Measurements from ENCODE around the gene QSOX2.

QSOX2 gene

DNA sequence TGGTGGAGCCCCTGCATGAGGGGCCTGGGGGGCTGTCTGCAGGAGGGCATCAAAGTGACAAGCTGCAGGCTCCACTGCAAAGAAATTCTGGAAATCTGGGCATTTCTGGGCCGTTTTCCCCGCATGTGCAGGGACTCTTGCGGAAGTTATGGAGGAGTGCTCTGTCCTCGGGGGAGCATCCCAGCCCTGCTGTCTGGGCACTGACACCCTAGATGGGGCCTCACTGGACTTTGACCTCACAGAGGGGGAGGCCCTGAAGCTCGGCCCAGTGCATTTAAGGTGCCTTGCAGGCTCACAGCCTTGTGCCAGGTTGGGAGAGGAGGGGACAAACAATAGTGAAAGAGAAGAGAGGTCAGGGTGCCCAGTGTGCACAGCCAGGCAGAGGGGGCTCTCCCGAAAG lies 76.1 kb downstream of the QSOX2 start:
- DNase-seq = no peak

DNA sequence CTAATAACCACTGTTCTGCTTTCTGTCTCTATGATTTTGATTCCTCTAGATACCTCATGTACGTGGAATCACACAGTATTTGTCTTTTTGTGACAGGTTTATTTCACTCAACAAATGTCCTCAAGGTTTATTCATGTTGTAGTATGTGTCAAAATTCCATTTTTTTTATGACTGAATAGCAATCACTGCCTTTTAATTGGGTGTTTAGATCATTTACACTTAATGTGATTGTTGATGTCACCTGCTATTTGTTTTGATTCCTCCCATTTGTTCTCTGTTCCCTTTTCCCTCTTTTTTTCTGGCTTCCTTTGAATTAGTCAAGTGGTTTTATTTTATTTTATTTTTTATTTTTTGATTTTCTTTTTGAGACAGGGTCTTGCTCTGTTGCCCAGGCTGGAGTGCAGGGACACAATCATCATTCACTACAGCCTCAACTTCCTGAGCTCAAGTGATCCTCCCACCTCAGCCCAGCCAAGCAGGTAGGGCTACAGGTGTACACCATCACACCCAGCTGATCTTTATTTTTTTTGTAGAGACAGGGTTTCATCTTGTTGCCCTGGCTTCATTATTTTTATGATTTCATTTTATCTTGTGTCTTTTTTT lies 82.3 kb downstream of the QSOX2 start:
- no peak for DNase-seq

DNA sequence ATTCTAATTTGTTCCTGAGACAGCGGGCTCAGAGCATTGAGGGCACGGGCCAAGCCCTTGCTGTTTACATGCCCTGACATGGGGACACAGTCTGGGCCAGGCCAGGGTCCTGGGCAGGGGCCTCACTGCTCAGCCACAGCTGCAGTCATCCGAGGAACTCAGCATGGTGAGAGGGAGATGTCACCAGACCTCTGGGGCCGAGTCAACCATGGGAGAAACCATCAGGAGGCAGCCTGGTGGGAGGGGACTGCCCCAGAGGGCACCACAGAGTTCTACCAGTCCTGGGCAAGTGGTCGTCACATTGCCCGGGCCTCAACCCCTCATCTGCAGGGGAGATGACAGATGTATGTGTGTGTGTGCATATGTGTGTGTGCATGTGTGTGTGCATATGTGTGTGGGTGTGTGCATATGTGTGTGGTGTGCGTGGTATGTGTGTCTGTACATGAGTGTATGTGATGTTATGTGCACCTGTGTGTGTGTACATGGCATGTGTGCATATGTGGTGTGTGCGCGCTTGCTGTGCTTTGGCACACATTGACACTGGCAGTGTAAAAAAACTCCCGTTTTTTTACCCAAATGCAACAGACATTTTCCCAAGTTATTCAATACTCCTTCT lies 84.5 kb downstream of the QSOX2 start:
- DNase-seq = no peak

DNA sequence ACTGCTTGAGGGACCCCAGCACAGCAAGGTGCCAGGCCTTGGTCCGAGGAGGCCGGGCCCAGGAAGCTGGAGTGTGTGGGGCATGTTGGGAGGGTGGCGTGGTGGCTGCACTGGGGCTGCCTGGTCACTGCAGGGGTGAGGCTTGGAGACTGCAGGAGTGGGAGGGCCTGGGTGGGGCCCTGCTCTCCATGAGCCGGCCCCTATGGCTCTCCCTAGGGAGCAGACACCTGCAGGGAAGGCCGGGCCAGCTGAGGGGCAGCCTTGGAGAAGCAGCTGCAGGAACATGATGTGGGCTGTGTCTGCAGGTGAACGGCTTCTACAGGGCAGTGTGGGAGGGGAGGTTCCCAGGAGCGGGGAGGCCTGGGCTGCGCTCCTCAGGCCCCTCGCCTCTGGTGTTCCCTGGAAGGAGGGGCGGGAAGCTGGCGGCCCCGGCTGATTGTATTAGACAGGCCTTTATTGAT lies 85.2 kb downstream of the QSOX2 start:
- DNase-seq = no peak

DNA sequence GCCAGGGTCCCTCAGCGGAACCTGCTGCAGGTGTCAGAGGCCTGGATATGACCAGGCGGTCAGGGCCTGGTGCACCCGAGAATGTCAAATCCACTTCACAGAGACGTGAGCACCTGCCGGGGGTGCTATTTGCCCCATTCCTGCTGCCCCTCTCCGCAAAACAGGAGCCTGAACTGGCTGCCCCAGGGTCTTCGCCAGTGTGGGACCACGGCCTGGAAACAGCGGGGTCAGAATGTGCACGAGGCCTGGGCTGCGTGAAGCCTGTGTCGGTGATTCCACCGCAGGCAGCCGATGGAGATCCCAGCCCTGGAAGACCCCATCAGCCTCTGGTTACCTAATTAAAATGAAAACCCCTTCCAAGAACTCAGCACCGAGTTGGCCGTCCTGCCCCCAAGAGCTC lies 85.8 kb downstream of the QSOX2 start:
- DNase-seq = no peak

DNA sequence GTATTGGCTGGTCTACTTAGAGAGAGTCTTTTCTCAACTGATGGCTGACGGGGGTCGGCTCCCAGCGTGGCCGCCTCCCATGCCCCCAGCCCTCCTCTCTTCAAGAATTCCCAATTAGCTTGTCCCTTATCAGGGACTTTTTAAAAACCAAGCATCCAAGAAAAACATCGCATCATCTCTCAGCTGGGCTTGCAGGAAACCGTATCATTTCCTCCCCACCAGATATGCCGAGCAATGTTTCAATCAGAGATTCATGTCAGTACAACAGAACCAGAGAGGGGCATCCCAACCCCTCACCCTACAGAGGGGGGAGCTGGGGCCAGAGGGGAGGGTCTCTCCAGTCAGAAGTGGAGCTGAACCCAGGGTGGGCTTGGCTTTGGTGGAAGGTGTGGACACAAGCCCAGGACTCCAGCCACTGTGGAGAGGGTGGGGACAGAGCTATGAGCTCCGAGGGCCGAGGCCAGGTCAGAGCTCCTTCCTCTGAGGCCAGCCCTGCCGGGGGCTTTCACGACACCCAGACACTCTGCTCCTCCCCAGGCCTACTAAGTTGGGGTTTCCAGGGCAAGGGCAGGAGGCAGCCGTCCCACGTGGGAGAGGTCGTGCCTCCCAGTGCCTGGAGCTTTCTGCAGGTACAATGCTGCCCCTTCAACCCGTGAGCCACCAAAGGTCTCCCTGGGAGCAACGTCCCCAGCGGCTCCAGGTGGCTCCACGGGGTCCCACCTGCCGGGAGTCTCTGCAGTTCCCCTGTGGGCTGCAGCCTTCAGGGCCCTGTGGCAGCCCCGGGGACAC lies 87.9 kb downstream of the QSOX2 start:
- no peak for DNase-seq
